Activated naive CD4-positive, alpha-beta T cell treated with anti-CD3 and anti-CD28 coated beads, Interleukin-2, amount 10 ng/mL, durations not matched to agents 7 days and 5 days (primary cell): ENCODE results near the gene CFTR.

Source experiments
- CTCF ChIA-PET: fragments of 350-600 bp; sonication (Branson Sonifier 250); formaldehyde crosslinking; loops from one replicate; lab custom pipeline; 2021; ENCODE audit warnings: antibody characterized with exemption; lab: Charles Lee
- DNase-seq: peaks from one replicate; pipeline ENCODE4 v3.0.0-alpha.2; 2020
- H3K27ac Mint-ChIP-seq: one replicate; pipeline ENCODE4 v1.8.0; 2021; ENCODE audit warnings: mild to moderate bottlenecking, moderate library complexity, mixed read lengths
- H3K27me3 Mint-ChIP-seq: one replicate; pipeline ENCODE4 v1.8.0; 2021; ENCODE audit warnings: mild to moderate bottlenecking, mixed read lengths
- H3K36me3 Mint-ChIP-seq: one replicate; pipeline ENCODE4 v1.8.0; 2021; ENCODE audit warnings: mixed read lengths
- H3K4me1 Mint-ChIP-seq: one replicate; pipeline ENCODE4 v1.8.0; 2021; ENCODE audit warnings: mixed read lengths
- H3K4me3 Mint-ChIP-seq: one replicate; pipeline ENCODE4 v1.8.0; 2021; ENCODE audit warnings: mild to moderate bottlenecking, moderate library complexity, mixed read lengths
- H3K9me3 Mint-ChIP-seq: one replicate; pipeline ENCODE4 v1.8.0; 2021; ENCODE audit warnings: mixed read lengths

CFTR gene

DNA sequence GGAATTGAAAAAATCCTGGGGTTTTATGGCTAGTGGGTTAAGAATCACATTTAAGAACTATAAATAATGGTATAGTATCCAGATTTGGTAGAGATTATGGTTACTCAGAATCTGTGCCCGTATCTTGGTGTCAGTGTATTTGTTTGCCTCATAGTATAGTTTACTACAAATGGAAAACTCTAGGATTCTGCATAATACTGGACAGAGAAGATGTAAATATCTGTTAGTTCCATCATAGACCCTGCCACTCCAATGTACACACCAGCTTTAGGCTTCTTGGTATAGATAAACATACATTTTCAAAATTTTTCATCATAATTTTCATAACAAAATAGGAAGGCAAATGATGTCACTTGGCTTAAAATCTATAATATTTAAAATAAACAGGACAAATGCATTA, 108.1 kb downstream of the CFTR start:
- H3K4me1 Mint-ChIP-seq = no peaks in the 10 kb centered on the region
- CTCF ChIA-PET = no interaction called here
- H3K27me3 Mint-ChIP-seq = no peaks in the 10 kb centered on the region
- no peak for DNase-seq
- H3K9me3 Mint-ChIP-seq = peaks cover 3% of the 10 kb centered on the region
- no peak overlapping the region for H3K4me3 Mint-ChIP-seq
- H3K27ac Mint-ChIP-seq = no peak overlapping the region
- no peaks in the 10 kb centered on the region for H3K36me3 Mint-ChIP-seq

DNA sequence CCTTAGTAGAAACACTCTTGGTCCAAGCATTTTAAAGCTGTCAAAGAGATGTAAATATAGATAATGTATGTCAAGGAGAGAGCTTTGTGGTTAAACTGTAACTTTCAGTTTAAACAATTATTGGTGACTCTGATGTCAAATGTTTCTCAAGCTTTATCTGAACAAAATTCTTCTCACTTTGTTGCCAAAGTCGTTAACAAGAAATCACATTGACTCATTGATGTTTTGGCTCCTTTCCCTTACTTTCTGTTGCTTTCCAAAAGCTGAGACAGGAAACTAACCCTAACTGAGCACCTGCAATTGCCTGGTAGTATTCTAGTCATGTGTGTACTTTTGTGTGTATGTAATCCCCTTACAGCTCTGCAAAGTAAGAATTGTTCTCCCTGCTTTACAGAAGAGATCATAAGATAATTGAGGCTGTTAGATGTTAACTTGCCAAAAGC, 108.5 kb downstream of the CFTR start:
- CTCF ChIA-PET = no interaction called here
- no peak for DNase-seq
- peaks cover 3% of the 10 kb centered on the region for H3K9me3 Mint-ChIP-seq
- H3K27me3 Mint-ChIP-seq = no peaks in the 10 kb centered on the region
- H3K4me1 Mint-ChIP-seq = no peaks in the 10 kb centered on the region
- no peaks in the 10 kb centered on the region for H3K36me3 Mint-ChIP-seq
- H3K27ac Mint-ChIP-seq = no peak overlapping the region
- H3K4me3 Mint-ChIP-seq = no peak overlapping the region

DNA sequence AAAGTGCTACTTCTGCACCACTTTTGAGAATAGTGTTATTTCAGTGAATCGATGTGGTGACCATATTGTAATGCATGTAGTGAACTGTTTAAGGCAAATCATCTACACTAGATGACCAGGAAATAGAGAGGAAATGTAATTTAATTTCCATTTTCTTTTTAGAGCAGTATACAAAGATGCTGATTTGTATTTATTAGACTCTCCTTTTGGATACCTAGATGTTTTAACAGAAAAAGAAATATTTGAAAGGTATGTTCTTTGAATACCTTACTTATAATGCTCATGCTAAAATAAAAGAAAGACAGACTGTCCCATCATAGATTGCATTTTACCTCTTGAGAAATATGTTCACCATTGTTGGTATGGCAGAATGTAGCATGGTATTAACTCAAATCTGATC, 110.4 kb downstream of the CFTR start:
- no peak overlapping the region for H3K27ac Mint-ChIP-seq
- DNase-seq = no peak
- H3K4me1 Mint-ChIP-seq = no peaks in the 10 kb centered on the region
- no peaks in the 10 kb centered on the region for H3K27me3 Mint-ChIP-seq
- no peaks in the 10 kb centered on the region for H3K9me3 Mint-ChIP-seq
- CTCF ChIA-PET = no interaction called here
- no peaks in the 10 kb centered on the region for H3K36me3 Mint-ChIP-seq
- H3K4me3 Mint-ChIP-seq = no peak overlapping the region

DNA sequence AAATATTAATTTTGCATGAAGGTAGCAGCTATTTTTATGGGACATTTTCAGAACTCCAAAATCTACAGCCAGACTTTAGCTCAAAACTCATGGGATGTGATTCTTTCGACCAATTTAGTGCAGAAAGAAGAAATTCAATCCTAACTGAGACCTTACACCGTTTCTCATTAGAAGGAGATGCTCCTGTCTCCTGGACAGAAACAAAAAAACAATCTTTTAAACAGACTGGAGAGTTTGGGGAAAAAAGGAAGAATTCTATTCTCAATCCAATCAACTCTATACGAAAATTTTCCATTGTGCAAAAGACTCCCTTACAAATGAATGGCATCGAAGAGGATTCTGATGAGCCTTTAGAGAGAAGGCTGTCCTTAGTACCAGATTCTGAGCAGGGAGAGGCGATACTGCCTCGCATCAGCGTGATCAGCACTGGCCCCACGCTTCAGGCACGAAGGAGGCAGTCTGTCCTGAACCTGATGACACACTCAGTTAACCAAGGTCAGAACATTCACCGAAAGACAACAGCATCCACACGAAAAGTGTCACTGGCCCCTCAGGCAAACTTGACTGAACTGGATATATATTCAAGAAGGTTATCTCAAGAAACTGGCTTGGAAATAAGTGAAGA, 112.3 kb downstream of the CFTR start:
- CTCF ChIA-PET = no interaction called here
- H3K27ac Mint-ChIP-seq = no peak overlapping the region
- no peak overlapping the region for H3K4me3 Mint-ChIP-seq

DNA sequence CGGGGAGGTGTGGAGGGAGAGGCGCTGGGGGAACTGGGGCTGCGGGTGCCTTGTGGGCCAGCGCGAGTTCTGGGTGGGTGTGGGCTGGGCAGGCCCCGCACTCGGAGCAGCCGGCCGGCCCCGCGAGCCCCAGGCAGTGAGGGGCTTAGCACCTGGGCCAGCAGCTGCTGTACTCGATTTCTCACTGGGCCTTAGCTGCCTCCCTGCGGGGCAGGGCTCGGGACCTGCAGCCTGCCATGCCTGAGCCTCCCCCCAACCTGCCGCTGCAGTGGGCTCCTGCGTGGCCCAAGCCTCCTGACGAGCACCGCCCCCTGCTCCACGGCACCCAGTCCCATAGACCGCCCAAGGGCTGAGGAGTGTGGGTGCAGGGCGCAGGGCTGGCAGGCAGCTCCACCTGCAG, 116.3 kb downstream of the CFTR start:
- no peak for DNase-seq
- Mint-ChIP-seq H3K9me3 (peaks cover 3% of the 10 kb centered on the region), H3K27ac (no peak overlapping the region), H3K27me3 (no peaks in the 10 kb centered on the region), H3K4me1 (no peaks in the 10 kb centered on the region), H3K36me3 (no peaks in the 10 kb centered on the region), H3K4me3 (no peak overlapping the region)
- CTCF ChIA-PET = no interaction called here

More for the DNA sequence above, 112.3 kb downstream of the CFTR start:
- Mint-ChIP-seq H3K9me3 (peaks cover 3% of the 10 kb centered on the region), H3K27me3 (no peaks in the 10 kb centered on the region), H3K4me1 (no peaks in the 10 kb centered on the region), H3K36me3 (no peaks in the 10 kb centered on the region)
- DNase-seq = no peak

DNA sequence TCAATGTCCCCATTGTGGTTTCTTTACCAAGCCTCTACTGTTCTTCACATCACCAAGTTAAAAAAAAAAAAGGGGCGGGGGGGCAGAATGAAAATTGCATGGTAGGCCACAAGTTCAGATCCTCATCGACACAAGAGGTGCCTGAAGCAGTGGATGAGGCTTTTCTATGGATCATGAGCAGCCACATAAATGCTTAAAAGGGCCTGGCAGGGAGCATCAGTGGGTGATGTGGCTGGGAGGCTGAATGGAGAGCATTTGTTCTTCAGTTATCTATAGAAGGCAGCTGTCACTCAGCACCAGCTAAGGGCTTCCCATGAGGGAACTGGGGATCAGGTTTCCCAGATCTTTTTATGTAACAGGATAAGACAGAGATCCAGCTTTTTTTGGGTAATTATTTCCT, 117.9 kb downstream of the CFTR start:
- peaks cover 3% of the 10 kb centered on the region for H3K9me3 Mint-ChIP-seq
- DNase-seq = no peak
- CTCF ChIA-PET = no interaction called here
- no peaks in the 10 kb centered on the region for H3K27me3 Mint-ChIP-seq
- H3K36me3 Mint-ChIP-seq = no peaks in the 10 kb centered on the region
- no peaks in the 10 kb centered on the region for H3K4me1 Mint-ChIP-seq
- no peak overlapping the region for H3K4me3 Mint-ChIP-seq
- no peak overlapping the region for H3K27ac Mint-ChIP-seq

DNA sequence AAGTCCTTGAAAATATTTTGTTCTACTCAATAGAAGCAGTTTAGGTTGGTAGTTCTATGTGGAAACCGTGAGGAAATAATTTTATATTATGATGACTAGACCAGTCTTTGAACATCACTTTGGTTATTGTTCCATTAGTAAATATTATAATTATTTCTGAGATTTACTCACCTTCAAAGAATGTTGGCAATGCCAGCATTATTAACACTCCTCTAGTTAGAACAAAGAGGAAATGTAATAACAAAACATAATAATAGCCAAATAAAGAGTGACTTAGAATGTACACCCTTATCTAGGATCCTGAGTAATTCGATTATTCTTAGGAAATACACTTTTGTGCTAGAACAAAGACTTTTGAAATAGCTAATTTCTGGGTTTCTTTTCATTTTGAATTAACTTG, 121.1 kb downstream of the CFTR start:
- DNase-seq = no peak
- H3K27ac Mint-ChIP-seq = no peak overlapping the region
- peaks cover 3% of the 10 kb centered on the region for H3K9me3 Mint-ChIP-seq
- H3K4me3 Mint-ChIP-seq = no peak overlapping the region
- H3K27me3 Mint-ChIP-seq = no peaks in the 10 kb centered on the region
- H3K36me3 Mint-ChIP-seq = no peaks in the 10 kb centered on the region
- no peaks in the 10 kb centered on the region for H3K4me1 Mint-ChIP-seq
- CTCF ChIA-PET = no interaction called here

DNA sequence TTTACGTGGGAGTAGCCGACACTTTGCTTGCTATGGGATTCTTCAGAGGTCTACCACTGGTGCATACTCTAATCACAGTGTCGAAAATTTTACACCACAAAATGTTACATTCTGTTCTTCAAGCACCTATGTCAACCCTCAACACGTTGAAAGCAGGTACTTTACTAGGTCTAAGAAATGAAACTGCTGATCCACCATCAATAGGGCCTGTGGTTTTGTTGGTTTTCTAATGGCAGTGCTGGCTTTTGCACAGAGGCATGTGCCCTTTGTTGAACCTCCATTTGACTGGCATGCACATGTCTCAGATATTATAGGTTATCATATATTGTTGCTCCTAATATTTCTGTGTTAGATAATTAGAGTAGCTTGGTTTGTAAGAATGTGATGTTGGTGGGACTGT, 123.8 kb downstream of the CFTR start:
- Mint-ChIP-seq H3K4me3 (no peak overlapping the region), H3K27ac (no peak overlapping the region), H3K9me3 (no peaks in the 10 kb centered on the region), H3K27me3 (no peaks in the 10 kb centered on the region), H3K36me3 (no peaks in the 10 kb centered on the region), H3K4me1 (no peaks in the 10 kb centered on the region)
- CTCF ChIA-PET = no interaction called here
- no peak for DNase-seq

DNA sequence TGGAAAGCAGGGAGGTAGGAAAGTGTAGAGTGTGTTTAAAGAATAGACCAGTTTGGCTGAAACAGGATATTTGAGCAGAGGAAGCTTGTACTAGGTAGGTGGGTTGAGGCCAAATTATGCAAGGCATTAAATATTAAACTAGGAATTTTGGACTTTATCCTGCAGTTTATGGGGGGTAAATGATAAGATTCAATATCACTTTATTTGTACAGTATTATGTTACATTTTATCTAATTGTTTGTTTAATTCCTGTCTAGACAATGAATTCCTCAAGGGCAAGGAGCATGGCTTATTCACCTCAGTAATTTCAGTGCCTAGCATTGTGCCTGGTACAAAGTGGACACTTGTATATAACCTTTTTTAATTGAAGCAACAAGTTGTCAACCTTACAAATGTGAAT, 125.9 kb downstream of the CFTR start:
- DNase-seq = no peak
- CTCF ChIA-PET = no interaction called here
- no peaks in the 10 kb centered on the region for H3K9me3 Mint-ChIP-seq

DNA sequence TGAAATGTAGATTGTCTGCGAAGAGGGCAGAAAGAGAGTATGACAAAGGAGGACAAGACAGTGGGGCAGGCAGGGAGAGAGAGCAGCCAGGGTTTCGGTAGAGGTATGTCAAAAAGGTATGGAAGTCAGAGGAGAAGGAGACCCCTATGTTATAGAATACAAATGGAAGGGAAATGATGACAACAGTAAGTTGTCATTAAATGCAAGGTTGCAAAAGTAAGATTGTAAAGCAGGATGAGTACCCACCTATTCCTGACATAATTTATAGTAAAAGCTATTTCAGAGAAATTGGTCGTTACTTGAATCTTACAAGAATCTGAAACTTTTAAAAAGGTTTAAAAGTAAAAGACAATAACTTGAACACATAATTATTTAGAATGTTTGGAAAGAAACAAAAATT, 126.3 kb downstream of the CFTR start:
- H3K9me3 Mint-ChIP-seq = no peaks in the 10 kb centered on the region
- DNase-seq = no peak
- CTCF ChIA-PET = no interaction called here
- no peaks in the 10 kb centered on the region for H3K4me1 Mint-ChIP-seq
- H3K27me3 Mint-ChIP-seq = no peaks in the 10 kb centered on the region
- no peaks in the 10 kb centered on the region for H3K36me3 Mint-ChIP-seq
- H3K27ac Mint-ChIP-seq = no peak overlapping the region
- no peak overlapping the region for H3K4me3 Mint-ChIP-seq

More for the DNA sequence above, 125.9 kb downstream of the CFTR start:
- Mint-ChIP-seq H3K27ac (no peak overlapping the region), H3K4me3 (no peak overlapping the region), H3K27me3 (no peaks in the 10 kb centered on the region), H3K36me3 (no peaks in the 10 kb centered on the region), H3K4me1 (no peaks in the 10 kb centered on the region)

DNA sequence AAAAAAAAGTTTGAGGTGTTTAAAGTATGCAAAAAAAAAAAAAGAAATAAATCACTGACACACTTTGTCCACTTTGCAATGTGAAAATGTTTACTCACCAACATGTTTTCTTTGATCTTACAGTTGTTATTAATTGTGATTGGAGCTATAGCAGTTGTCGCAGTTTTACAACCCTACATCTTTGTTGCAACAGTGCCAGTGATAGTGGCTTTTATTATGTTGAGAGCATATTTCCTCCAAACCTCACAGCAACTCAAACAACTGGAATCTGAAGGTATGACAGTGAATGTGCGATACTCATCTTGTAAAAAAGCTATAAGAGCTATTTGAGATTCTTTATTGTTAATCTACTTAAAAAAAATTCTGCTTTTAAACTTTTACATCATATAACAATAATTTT, 130.6 kb downstream of the CFTR start:
- no peak for DNase-seq
- no peak overlapping the region for H3K27ac Mint-ChIP-seq
- H3K4me1 Mint-ChIP-seq = no peaks in the 10 kb centered on the region
- H3K36me3 Mint-ChIP-seq = no peaks in the 10 kb centered on the region
- CTCF ChIA-PET = no interaction called here
- no peak overlapping the region for H3K4me3 Mint-ChIP-seq
- no peaks in the 10 kb centered on the region for H3K27me3 Mint-ChIP-seq
- H3K9me3 Mint-ChIP-seq = no peaks in the 10 kb centered on the region

DNA sequence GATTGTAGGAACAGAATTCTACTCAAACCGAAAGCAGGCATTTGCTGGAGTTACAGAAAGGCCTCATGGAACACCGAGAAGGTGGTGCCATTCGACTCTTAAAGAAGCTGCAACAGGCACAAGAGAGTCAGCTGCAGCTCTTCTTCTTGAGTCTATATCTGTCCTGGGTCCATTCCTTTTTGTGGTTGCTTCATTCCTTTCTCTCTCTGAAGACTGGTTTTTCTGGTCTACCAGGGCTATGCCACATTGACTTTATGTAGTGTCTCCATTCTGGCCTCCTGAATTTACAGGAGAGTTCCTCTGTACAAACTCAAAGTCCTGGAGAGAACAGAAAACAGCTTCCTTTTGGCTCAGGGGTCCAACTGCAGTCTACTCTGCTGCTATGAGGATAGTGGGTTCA, 132.8 kb downstream of the CFTR start:
- H3K9me3 Mint-ChIP-seq = no peaks in the 10 kb centered on the region
- H3K4me3 Mint-ChIP-seq = no peak overlapping the region
- no peak overlapping the region for H3K27ac Mint-ChIP-seq
- H3K36me3 Mint-ChIP-seq = no peaks in the 10 kb centered on the region
- no peak for DNase-seq
- H3K4me1 Mint-ChIP-seq = no peaks in the 10 kb centered on the region
- CTCF ChIA-PET = no interaction called here
- H3K27me3 Mint-ChIP-seq = no peaks in the 10 kb centered on the region

DNA sequence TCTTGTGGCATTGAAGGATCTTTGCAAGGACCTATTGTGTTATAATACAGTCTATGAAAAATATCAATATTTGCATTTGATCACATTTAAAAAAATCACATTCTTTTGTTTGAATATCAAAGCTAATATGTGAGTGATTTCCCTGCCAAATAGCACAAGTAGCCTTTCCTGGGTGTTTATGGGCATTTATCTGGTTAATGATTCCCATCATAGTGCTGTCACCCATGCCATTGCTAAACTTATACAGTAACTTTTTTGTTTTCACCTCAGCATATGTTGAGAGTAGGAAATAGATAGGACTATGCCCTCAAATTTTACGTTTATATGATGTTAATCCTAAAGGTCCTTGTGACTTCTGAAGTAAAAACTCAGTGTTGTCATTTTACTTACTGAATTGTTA, 136.9 kb downstream of the CFTR start:
- no peak for DNase-seq
- Mint-ChIP-seq H3K36me3 (no peaks in the 10 kb centered on the region), H3K27ac (no peak overlapping the region), H3K4me3 (no peak overlapping the region), H3K4me1 (no peaks in the 10 kb centered on the region), H3K9me3 (no peaks in the 10 kb centered on the region), H3K27me3 (no peaks in the 10 kb centered on the region)
- CTCF ChIA-PET = no interaction called here

DNA sequence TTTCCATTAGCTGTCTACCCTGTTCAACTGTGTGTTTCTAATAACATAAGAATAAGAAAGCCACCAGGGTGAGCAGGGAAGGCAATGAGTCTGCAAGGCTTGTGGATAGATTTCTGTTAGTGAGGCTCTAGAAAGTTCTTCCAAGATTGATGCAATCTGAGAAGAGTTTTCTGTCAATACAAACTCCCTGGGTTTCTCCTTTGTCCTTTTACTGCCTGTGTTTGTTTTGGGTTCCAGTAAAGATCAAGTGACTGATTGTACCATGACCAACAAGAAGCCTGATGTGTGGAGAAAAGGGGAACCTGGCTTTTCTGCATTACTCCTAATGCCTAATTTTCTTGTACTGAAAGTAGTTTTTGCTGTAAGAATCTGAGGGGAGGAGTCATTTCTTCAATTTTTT, 139.9 kb downstream of the CFTR start:
- no peak overlapping the region for H3K4me3 Mint-ChIP-seq
- H3K36me3 Mint-ChIP-seq = no peaks in the 10 kb centered on the region
- H3K9me3 Mint-ChIP-seq = no peaks in the 10 kb centered on the region
- H3K27ac Mint-ChIP-seq = no peak overlapping the region
- no peaks in the 10 kb centered on the region for H3K27me3 Mint-ChIP-seq
- no peak for DNase-seq
- CTCF ChIA-PET = no interaction called here
- H3K4me1 Mint-ChIP-seq = no peaks in the 10 kb centered on the region

DNA sequence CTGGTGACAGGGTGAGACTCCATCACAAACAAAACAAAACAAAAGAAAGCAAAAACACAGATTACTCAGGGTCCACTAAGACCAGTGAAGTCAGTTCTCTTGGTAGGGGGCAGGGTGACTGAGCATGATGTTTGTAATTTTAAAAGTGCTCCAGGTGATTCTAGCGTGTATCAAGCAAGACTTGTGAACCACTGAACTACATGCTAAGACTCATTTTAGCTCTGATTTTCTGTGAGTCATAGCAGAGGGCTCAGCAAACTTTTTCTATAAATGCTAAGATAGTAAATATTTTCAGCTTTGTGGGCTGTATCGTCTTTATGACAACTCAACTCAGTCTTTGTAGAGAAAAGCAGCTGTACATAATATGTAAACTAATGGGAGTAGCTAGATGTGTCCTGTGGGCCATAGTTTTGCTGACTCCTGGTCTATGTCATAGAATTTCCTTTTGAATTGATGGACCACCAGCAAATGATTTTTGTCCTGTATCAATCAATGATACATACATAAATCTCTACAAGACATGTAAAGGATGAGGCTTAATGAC, 141.3 kb downstream of the CFTR start:
- no peaks in the 10 kb centered on the region for H3K9me3 Mint-ChIP-seq
- H3K4me1 Mint-ChIP-seq = no peaks in the 10 kb centered on the region
- DNase-seq = no peak
- H3K36me3 Mint-ChIP-seq = no peaks in the 10 kb centered on the region
- H3K27me3 Mint-ChIP-seq = no peaks in the 10 kb centered on the region
- no peak overlapping the region for H3K27ac Mint-ChIP-seq
- H3K4me3 Mint-ChIP-seq = no peak overlapping the region
- CTCF ChIA-PET = no interaction called here

DNA sequence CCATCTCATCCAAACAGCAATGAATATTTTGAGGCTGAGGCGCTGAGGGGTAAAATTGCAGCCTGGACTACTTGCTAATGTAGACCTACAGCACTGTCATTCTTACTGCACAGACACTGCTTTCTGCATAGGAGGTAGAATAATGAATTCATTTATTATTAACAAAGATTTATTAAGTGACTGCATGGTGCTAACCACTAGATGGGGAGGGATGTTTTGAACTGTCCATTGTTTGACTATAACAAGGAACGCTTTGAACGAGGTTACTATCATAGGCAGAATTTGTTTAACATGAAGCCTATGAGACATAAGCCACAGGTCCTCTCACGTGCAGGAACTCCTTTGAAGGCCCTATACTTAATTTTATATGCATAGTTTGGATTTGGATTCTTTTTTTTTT, 143.8 kb downstream of the CFTR start:
- DNase-seq = no peak
- H3K4me3 Mint-ChIP-seq = no peak overlapping the region
- no peaks in the 10 kb centered on the region for H3K9me3 Mint-ChIP-seq
- no peak overlapping the region for H3K27ac Mint-ChIP-seq
- no peaks in the 10 kb centered on the region for H3K4me1 Mint-ChIP-seq
- no peaks in the 10 kb centered on the region for H3K27me3 Mint-ChIP-seq
- H3K36me3 Mint-ChIP-seq = no peaks in the 10 kb centered on the region
- CTCF ChIA-PET = no interaction called here
